ENCODE results near the gene PRKN. TPM values are rescaled to one million over a fixed set of nuclear protein-coding genes. Genes with fewer than 3 reads are reported as not detected.

Gene PRKN
- total and polyA plus RNA-seq, 2 experiments from 2014 or later: 0.10 to 0.84 TPM

GRCh38 chr6:161507375-161507774 is 1220.2 kb downstream of the PRKN start:
- H3F3A ChIP-seq (replicated peaks; ENCODE audit: low read depth): no peaks in the 10 kb centered on the region
- no peaks in the 10 kb centered on the region for H3K9me2 ChIP-seq (ENCODE audit: insufficient read depth)
- H3K27me3 Mint-ChIP-seq (ENCODE audit: insufficient read depth, low read depth, poor library complexity): no peaks in the 10 kb centered on the region
- H3K4me3 Mint-ChIP-seq: no peak overlapping the region
- H3K79me2 ChIP-seq (replicated peaks; ENCODE audit: insufficient read depth): no peaks in the 10 kb centered on the region
- no peak overlapping the region for H3K27ac ChIP-seq (ENCODE audit: low read depth)
- H3K4me3 ChIP-seq: no peak overlapping the region
- no peaks in the 10 kb centered on the region for H3K36me3 Mint-ChIP-seq (ENCODE audit: low read depth)
- no peaks in the 10 kb centered on the region for H3K36me3 ChIP-seq (ENCODE audit: insufficient read depth)
- H3K27ac Mint-ChIP-seq: no peak overlapping the region
- no peaks in the 10 kb centered on the region for H3K27me3 ChIP-seq (ENCODE audit: insufficient read depth)
- H3K4me1 Mint-ChIP-seq: no peaks in the 10 kb centered on the region; the same call in 2 of the 3 replicates
- no peaks in the 10 kb centered on the region for H3K4me1 ChIP-seq (ENCODE audit: insufficient read depth)
- H2AFZ ChIP-seq: no peak overlapping the region
- ATAC-seq: no peak
- H4K20me1 ChIP-seq (replicated peaks; ENCODE audit: insufficient read depth): no peaks in the 10 kb centered on the region
- TF ChIP-seq NANOG (IDR thresholded peaks at IDR 0.05; ENCODE audit: borderline replicate concordance): no peak
- TF ChIP-seq ZNF331 (CRISPR knock-in tag; IDR thresholded peaks at IDR 0.05; ENCODE audit: low read depth): no peak
- TF ChIP-seq EZH2 (IDR thresholded peaks at IDR 0.05; ENCODE audit: low read depth, unreplicated experiment): no peak
- TF ChIP-seq ZNF114 (CRISPR knock-in tag; IDR thresholded peaks at IDR 0.05): no peak
- no peak for TF ChIP-seq JUNB (IDR thresholded peaks at IDR 0.05; ENCODE audit: unreplicated experiment)
- TF ChIP-seq CREB1 (CRISPR knock-in tag; IDR thresholded peaks at IDR 0.05; ENCODE audit: low read depth): no peak
- TF ChIP-seq STAT1 (IDR thresholded peaks at IDR 0.05; ENCODE audit: unreplicated experiment): no peak
- TF ChIP-seq CTCF (conservative IDR thresholded peaks at IDR 0.05; ENCODE audit: low read depth in 2 of 2): no peak
- TF ChIP-seq POLR2AphosphoS5 (IDR thresholded peaks at IDR 0.05; ENCODE audit: low read depth): no peak
- TF ChIP-seq, protein P1, sequence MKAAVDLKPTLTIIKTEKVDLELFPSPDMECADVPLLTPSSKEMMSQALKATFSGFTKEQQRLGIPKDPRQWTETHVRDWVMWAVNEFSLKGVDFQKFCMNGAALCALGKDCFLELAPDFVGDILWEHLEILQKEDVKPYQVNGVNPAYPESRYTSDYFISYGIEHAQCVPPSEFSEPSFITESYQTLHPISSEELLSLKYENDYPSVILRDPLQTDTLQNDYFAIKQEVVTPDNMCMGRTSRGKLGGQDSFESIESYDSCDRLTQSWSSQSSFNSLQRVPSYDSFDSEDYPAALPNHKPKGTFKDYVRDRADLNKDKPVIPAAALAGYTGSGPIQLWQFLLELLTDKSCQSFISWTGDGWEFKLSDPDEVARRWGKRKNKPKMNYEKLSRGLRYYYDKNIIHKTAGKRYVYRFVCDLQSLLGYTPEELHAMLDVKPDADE (IDR thresholded peaks at IDR 0.05): no peak
- TF ChIP-seq EZH2phosphoT487 (IDR thresholded peaks at IDR 0.05; ENCODE audit: unreplicated experiment): no peak
- TF ChIP-seq, protein P2, sequence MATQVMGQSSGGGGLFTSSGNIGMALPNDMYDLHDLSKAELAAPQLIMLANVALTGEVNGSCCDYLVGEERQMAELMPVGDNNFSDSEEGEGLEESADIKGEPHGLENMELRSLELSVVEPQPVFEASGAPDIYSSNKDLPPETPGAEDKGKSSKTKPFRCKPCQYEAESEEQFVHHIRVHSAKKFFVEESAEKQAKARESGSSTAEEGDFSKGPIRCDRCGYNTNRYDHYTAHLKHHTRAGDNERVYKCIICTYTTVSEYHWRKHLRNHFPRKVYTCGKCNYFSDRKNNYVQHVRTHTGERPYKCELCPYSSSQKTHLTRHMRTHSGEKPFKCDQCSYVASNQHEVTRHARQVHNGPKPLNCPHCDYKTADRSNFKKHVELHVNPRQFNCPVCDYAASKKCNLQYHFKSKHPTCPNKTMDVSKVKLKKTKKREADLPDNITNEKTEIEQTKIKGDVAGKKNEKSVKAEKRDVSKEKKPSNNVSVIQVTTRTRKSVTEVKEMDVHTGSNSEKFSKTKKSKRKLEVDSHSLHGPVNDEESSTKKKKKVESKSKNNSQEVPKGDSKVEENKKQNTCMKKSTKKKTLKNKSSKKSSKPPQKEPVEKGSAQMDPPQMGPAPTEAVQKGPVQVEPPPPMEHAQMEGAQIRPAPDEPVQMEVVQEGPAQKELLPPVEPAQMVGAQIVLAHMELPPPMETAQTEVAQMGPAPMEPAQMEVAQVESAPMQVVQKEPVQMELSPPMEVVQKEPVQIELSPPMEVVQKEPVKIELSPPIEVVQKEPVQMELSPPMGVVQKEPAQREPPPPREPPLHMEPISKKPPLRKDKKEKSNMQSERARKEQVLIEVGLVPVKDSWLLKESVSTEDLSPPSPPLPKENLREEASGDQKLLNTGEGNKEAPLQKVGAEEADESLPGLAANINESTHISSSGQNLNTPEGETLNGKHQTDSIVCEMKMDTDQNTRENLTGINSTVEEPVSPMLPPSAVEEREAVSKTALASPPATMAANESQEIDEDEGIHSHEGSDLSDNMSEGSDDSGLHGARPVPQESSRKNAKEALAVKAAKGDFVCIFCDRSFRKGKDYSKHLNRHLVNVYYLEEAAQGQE (IDR thresholded peaks at IDR 0.05; ENCODE audit: unreplicated experiment): no peak
- no peak for TF ChIP-seq ZNF462 (CRISPR knock-in tag; IDR thresholded peaks at IDR 0.05)
- DNase-seq (ENCODE audit: low spot score): no peak
- H3K9me3 Mint-ChIP-seq: no peaks in the 10 kb centered on the region
- H3K4me2 ChIP-seq: no peak overlapping the region

Measured in GM23338 (cell line).